ENCODE data around the gene RAB1A.
"Not testable (repeated sequence)": the region's sequence is repeated elsewhere in the genome, so short reads cannot be mapped to it uniquely, and the experiment has no call there.

RAB1A gene

DNA sequence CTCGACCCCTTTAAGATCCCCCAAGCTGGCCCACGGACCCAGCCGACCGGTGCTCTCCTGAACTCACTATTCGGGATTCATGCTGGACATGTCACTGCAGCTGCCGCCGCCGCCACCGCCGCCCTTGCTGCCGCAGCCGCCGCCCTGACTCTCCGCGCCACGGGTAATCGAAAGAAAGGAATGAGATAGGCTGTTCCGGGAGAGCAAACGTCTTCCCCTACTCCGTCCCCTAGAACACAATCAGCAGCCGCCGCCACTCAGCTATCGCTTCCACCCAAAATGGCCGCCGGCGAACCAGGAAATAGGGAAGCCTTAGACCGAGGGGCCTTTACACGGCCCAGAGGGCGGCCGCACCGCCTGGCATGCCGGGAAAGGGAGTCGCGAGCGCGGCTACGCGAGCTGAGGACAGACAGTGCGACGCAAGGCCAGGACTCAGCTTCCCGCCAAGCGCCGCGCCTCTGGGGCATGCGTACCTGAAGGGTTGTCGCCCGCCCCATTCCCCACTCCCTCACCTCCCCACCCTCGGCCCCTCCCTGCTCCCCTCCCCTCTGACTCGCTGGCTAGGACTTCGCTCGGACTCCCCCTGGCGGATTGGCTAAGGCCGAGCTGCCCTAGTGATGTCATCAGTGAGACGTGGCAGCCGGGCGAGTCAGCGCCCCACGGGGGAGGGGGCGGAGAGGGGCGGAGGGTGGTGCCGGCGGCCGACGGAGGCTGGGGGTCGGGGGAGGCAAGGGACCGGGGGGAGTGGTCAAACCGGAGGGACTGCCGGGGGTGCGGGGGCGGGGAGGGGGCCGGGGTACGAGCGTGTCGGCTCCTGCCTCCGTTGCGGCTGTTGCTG lies at the start of gene RAB1A:
Gene RAB1A (minus strand): TSS at position 281 of the 838 bp plus-strand sequence. CDS start 191 bp downstream, at position 90.
- Histone ChIP-seq H3K4me1 (ENCODE audit: control insufficient read depth, insufficient read depth, low read length) (peaks cover 8% of the 10 kb centered on the region), H3K36me3 (ENCODE audit: control insufficient read depth, insufficient read depth, low read length) (no peaks in the 10 kb centered on the region), H3K4me3 (ENCODE audit: low read length) (peak within 1 kb of the TSS; percentile 99), H3K27me3 (ENCODE audit: control insufficient read depth, insufficient read depth, low read length) (peaks cover 3% of the 10 kb centered on the region), H3K27ac (ENCODE audit: low read depth, low read length) (peak within 1 kb of the TSS; percentile 99), H3K9ac (ENCODE audit: low read length) (peak within 1 kb of the TSS; percentile 97)

DNA sequence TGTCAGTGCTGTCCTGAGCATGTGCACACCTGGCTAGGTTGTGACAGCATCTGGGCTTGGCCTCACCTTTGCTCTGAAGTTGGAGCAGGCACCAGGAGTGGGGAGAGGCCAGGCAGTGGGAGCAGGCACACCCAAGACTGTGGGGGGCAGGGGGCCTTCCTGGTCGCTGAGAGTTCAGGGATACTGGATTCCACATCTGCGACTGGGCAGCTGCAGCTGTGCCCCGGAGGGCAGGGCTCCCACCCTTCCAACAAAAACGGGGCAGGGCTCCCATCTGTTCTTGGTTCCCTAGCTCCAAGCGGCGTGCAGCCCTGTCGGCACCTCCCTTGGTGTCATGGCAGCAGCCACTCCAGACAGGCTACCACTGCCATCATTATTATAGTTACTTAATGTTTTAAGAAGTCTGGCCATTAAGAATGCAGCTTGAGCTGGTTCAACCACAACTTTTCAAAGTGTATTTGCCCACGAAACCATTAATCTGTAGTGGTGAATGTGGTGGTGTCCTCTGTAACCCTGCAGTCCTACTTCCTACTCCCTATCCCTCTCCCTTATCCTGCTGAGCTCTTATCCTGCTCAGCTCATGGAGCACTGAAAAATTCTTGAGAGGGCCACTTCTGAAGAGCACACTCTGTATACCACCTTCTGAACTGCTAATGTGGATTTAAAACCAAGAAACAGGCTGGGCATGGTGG lies 48.0 kb upstream of the RAB1A start:
- H3K27me3 ChIP-seq (ENCODE audit: control insufficient read depth, insufficient read depth, low read length) = no peaks in the 10 kb centered on the region
- H3K4me3 ChIP-seq (ENCODE audit: low read length) = no peak overlapping the region
- no peak overlapping the region for H3K27ac ChIP-seq (ENCODE audit: low read depth, low read length)

DNA sequence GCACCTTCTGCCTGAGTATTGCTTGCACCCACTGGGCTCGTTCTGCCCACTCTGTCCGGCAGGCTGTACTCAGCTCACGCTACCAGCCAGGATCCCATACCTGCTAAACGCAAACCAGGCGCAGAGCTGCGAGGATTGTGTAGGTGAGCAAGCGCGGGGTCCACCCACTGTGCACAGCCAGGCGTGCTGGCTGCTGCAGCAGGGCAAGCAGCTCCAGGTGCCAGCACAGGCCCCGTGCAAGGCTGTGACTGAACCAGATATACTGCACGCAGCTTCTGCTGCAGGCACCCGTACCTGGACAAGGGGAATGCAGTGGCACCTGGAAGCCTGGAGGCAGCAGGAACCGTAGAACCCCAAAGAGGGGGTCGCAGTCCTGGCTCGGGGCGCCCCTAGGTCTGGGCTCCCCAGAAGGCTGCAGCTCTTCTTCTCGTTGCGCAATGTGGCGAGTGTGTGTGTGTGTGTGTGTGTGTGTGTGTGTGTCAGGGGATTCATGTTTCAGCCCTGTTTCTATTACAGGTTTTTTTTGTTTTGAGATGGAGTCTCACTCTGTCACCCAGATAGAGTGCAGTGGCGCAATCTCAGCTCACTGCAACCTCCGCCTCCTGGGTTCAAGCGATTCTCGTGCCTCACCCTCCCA lies 46.1 kb upstream of the RAB1A start:
- Histone ChIP-seq H3K4me3 (ENCODE audit: low read length) (no peak overlapping the region), H3K27me3 (ENCODE audit: control insufficient read depth, insufficient read depth, low read length) (no peaks in the 10 kb centered on the region), H3K36me3 (ENCODE audit: control insufficient read depth, insufficient read depth, low read length) (no peaks in the 10 kb centered on the region), H3K27ac (ENCODE audit: low read depth, low read length) (no peak overlapping the region), H3K4me1 (ENCODE audit: control insufficient read depth, insufficient read depth, low read length) (no peaks in the 10 kb centered on the region), H3K9ac (ENCODE audit: low read length) (no peak overlapping the region)

More for the DNA sequence above, 48.0 kb upstream of the RAB1A start:
- no peak overlapping the region for H3K9ac ChIP-seq (ENCODE audit: low read length)
- no peaks in the 10 kb centered on the region for H3K4me1 ChIP-seq (ENCODE audit: control insufficient read depth, insufficient read depth, low read length)
- H3K36me3 ChIP-seq (ENCODE audit: control insufficient read depth, insufficient read depth, low read length) = no peaks in the 10 kb centered on the region

DNA sequence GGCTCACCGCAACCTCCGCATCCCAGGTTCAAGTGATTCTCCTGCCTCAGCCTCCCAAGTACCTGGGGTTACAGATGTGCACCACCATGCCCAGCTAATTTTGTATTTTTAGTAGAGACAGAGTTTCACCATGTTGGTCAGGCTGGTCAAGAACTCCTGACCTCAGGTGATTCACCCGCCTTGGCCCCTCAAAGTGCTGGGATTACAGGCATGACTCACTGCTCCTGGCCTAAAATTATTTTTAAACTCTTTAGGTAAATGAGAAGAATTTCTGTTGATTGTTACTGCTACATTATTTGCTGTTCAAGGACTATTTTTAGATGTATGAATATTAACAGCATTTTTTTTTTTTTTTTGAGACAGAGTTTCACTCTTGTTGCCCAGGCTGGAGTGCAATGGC lies 44.1 kb upstream of the RAB1A start:
- H3K27me3 ChIP-seq (ENCODE audit: control insufficient read depth, insufficient read depth, low read length); H3K27ac ChIP-seq (ENCODE audit: low read depth, low read length); H3K4me1 ChIP-seq (ENCODE audit: control insufficient read depth, insufficient read depth, low read length); H3K4me3 ChIP-seq (ENCODE audit: low read length); H3K9ac ChIP-seq (ENCODE audit: low read length); H3K36me3 ChIP-seq (ENCODE audit: control insufficient read depth, insufficient read depth, low read length): not testable (repeated sequence)

DNA sequence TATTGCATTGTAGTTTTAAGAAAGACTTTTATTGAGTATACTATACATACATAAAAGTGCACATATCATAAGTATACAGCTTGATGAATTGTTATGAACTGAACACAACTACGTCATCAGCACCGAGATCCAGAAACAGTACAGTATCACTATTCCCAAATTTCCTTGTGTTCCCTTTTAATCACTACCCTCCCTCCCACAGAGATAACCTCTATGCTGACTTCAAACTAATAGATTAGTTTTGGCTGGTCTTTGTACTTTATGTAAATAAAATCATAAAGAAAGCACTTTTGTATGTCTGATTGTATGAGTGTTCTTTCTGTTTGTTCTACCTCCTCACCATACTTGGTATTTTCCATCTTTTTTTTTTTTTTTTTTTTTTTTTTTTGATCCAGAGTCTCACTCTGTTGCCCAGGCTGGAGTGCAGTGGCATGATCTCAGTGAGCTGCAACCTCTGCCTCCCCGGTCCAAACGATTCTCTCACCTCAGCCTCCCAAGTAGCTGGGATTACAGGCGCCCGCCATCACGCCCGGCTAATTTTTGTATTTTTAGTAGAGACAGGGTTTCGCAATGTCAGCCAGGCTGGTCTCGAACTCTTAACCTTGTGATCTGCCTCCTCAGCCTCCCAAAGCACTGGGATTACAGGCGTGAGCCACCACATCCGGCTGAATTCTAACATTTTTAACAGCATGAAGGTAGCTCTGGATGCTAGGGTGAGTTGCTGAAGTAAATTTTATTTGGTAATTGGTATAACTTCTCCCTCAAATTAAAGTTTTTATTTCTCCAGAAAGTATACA lies 43.3 kb upstream of the RAB1A start:
- Histone ChIP-seq H3K36me3 (ENCODE audit: control insufficient read depth, insufficient read depth, low read length) (no peaks in the 10 kb centered on the region), H3K27me3 (ENCODE audit: control insufficient read depth, insufficient read depth, low read length) (no peaks in the 10 kb centered on the region), H3K27ac (ENCODE audit: low read depth, low read length) (no peak overlapping the region), H3K4me3 (ENCODE audit: low read length) (no peak overlapping the region), H3K9ac (ENCODE audit: low read length) (no peak overlapping the region), H3K4me1 (ENCODE audit: control insufficient read depth, insufficient read depth, low read length) (no peaks in the 10 kb centered on the region)

DNA sequence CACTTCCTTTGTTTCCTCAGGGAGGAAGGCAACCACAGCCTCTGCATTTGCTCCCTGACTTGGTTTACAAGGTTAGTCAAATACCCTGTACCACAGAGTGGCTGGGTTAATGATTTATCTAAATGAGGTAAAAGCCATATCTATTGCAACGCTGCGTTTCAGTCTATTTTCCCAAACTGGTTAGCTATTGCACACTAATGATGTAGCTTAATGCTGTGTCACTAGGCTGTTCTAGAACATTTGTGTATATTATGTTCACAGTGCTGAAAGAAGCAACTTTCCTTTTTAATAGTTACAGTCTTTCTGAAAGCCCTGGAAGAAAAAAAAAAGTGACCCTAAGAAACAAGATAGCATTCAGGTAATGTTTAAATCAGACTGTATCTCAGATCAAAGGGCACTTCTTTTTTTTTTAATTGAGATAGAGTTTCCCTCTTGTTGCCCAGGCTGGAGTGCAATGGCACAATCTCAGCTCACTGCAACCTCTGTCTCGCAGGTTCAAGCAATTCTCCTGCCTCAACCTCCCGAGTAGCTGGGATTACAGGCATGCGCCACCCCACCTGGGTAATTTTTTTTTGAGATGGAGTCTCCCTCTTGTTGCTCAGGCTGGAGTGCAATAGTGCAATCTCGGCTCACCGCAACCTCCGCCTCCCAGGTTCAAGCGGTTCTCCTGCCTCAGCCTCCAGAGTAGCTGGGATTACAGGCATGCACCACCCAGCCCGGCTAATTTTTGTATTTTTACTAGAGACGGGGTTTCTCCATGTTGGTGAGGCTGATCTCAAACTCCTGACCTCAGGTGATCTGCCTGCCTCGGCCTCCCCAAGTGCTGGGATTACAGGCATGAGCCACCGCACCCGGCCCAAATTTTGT lies 40.9 kb upstream of the RAB1A start:
- not testable (repeated sequence) for H3K36me3 ChIP-seq (ENCODE audit: control insufficient read depth, insufficient read depth, low read length); H3K9ac ChIP-seq (ENCODE audit: low read length); H3K27ac ChIP-seq (ENCODE audit: low read depth, low read length); H3K27me3 ChIP-seq (ENCODE audit: control insufficient read depth, insufficient read depth, low read length); H3K4me3 ChIP-seq (ENCODE audit: low read length); H3K4me1 ChIP-seq (ENCODE audit: control insufficient read depth, insufficient read depth, low read length)

DNA sequence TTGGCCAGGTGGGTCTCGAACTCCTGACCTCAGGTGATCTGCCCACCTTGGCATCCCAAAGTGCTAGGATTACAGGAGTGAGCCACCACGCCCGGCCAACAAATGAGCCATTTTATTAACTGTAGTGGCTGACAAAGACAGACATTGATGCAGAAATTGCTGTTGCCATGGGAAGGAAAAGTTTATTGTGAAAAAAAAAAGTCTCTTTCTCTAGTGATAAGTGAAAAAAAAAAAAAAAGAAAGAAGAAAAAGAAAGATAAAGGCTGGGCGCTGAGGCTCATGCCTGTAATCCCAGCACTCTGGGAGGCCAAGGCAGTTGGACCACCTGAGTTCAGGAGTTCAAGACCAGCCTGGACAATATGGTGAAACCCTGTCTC lies 39.8 kb upstream of the RAB1A start:
- no peaks in the 10 kb centered on the region for H3K4me1 ChIP-seq (ENCODE audit: control insufficient read depth, insufficient read depth, low read length)
- no peaks in the 10 kb centered on the region for H3K27me3 ChIP-seq (ENCODE audit: control insufficient read depth, insufficient read depth, low read length)
- H3K27ac ChIP-seq (ENCODE audit: low read depth, low read length) = no peak overlapping the region
- no peak overlapping the region for H3K9ac ChIP-seq (ENCODE audit: low read length)
- no peaks in the 10 kb centered on the region for H3K36me3 ChIP-seq (ENCODE audit: control insufficient read depth, insufficient read depth, low read length)
- no peak overlapping the region for H3K4me3 ChIP-seq (ENCODE audit: low read length)

DNA sequence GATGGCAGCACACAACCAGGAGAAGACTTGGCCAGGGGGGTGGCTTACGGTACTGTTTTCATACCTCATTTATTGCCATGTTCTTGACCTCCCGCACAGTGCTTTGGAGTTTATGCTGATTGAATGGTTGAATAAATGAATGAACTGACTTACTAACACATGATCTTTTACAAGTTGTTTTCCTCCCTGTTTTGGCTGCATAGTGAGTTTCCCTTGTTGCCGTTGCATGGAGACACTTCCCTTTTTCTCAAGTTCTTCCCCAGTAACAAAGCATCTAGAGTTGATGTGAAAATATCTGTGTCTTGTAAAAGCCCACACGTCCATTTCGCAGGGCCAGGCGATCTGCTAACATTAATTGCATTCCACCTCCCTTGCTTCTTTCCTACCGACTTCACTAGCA lies 35.7 kb upstream of the RAB1A start:
- Histone ChIP-seq H3K9ac (ENCODE audit: low read length) (no peak overlapping the region), H3K27me3 (ENCODE audit: control insufficient read depth, insufficient read depth, low read length) (no peaks in the 10 kb centered on the region), H3K36me3 (ENCODE audit: control insufficient read depth, insufficient read depth, low read length) (no peaks in the 10 kb centered on the region), H3K27ac (ENCODE audit: low read depth, low read length) (no peak overlapping the region), H3K4me3 (ENCODE audit: low read length) (no peak overlapping the region), H3K4me1 (ENCODE audit: control insufficient read depth, insufficient read depth, low read length) (no peaks in the 10 kb centered on the region)

DNA sequence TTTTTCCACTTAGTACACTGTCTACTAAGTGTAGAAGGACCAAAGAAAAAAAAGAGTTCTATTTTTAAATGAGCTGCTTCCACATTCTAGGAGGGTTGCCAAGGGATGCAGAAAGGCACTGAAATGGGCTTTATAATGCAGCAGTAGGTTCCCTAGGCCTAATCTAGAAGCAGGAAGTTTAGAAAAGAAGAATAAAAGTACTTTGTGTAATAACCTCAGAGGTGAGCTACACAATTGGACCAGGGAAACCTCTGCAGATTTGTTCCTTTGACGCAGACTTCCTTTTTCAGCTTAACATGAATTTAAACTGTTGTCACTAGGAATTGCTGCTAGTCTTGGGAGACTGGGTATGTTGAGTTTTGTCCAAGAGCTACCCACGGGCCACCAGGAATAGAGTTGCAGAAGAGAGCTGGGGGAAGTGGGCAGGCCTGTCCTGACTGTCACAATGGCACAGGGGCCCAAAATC lies 34.6 kb upstream of the RAB1A start:
- Histone ChIP-seq H3K4me3 (ENCODE audit: low read length) (no peak overlapping the region), H3K27ac (ENCODE audit: low read depth, low read length) (no peak overlapping the region), H3K36me3 (ENCODE audit: control insufficient read depth, insufficient read depth, low read length) (no peaks in the 10 kb centered on the region), H3K27me3 (ENCODE audit: control insufficient read depth, insufficient read depth, low read length) (no peaks in the 10 kb centered on the region), H3K4me1 (ENCODE audit: control insufficient read depth, insufficient read depth, low read length) (no peaks in the 10 kb centered on the region), H3K9ac (ENCODE audit: low read length) (no peak overlapping the region)

DNA sequence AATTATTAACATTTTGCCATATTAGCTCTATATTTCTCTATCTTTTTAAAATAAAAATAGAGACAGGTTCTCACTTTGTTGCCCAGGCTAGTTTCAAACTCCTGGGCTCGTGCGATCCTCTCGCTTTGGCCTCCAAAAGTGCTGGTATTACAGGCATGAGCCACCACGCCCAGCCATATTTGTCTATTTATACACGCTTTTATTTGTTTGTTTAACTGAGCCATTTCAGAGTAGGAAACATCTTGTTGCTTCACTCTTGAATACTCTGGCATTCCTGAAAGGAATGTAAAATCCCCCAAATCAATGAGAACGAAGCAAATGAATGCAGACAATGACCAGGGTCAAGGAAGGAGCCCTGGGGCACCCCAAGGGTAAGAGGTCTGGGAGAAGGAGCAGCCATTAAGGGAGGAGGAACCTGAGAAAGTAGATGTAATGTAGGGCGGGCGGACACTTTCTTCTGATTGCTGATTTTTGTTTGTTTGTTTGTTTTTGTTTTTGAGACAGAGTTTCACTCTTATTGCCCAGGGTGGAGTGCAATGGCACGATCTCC lies 31.7 kb upstream of the RAB1A start:
- H3K27ac ChIP-seq (ENCODE audit: low read depth, low read length) = no peak overlapping the region
- no peaks in the 10 kb centered on the region for H3K36me3 ChIP-seq (ENCODE audit: control insufficient read depth, insufficient read depth, low read length)
- no peak overlapping the region for H3K9ac ChIP-seq (ENCODE audit: low read length)
- H3K27me3 ChIP-seq (ENCODE audit: control insufficient read depth, insufficient read depth, low read length) = no peaks in the 10 kb centered on the region
- no peaks in the 10 kb centered on the region for H3K4me1 ChIP-seq (ENCODE audit: control insufficient read depth, insufficient read depth, low read length)
- no peak overlapping the region for H3K4me3 ChIP-seq (ENCODE audit: low read length)

DNA sequence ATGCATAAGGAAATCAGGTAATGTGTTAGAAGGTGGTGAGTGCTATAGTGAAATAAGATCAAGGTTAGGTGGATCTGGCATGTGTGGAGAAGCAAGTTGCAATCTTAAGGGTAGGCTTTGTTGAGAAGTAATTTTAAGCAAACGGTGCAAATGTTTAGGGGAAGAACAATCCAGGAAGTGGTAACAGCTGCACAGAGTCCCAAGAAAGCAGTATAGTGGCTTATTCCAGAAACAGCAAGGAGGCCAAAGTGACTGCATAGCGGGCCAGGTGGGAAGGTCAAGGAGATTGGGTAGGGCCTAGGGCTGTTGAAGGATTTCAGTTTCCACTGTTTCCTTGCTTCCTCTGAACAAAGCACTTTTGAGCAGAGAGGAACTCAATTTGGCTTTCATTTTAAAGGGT lies 30.0 kb upstream of the RAB1A start:
- no peak overlapping the region for H3K9ac ChIP-seq (ENCODE audit: low read length)
- H3K4me3 ChIP-seq (ENCODE audit: low read length) = no peak overlapping the region
- no peaks in the 10 kb centered on the region for H3K36me3 ChIP-seq (ENCODE audit: control insufficient read depth, insufficient read depth, low read length)
- H3K27ac ChIP-seq (ENCODE audit: low read depth, low read length) = no peak overlapping the region
- no peaks in the 10 kb centered on the region for H3K4me1 ChIP-seq (ENCODE audit: control insufficient read depth, insufficient read depth, low read length)
- H3K27me3 ChIP-seq (ENCODE audit: control insufficient read depth, insufficient read depth, low read length) = no peaks in the 10 kb centered on the region
